ENCODE measurements around the gene PSENEN.

GRCh38 chr19:35714601-35715354 lies 30.7 kb upstream of the PSENEN start:
- no peak for TF ChIP-seq CTCF (optimal IDR thresholded peaks at IDR 0.05 in 1 of 3, IDR thresholded peaks at IDR 0.05 in 1 of 3, conservative IDR thresholded peaks at IDR 0.05 in 1 of 3; ENCODE audit: extremely low read depth in 1 of 3, insufficient read depth in 2 of 3, low read length in 3 of 3)
- TF ChIP-seq EZH2 (IDR thresholded peaks at IDR 0.05; ENCODE audit: low read length): no peak

Data from keratinocyte (primary cell).